ENCODE measurements around the gene R3HDM2.

The R3HDM2 gene

DNA sequence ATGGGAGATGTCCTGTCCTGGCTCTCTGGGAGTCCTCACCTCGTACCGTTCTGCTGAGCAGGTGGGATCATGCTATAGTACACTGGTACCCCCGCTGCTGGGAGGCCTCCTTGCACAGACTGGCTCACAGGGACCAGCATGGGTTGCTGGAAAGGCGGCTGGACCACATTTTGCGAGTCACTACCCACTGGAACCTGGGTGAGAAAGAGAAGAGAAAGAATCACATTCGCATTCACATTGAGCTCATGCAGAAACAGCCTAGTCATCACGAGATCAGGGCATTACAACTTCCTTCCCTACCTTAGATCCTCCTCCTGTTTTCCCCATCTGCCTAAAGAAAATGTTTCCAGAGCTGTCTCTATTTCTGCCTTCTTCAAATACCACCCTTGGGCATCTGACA is 162.6 kb downstream of the R3HDM2 start:
- Histone ChIP-seq H3K27me3 (replicated peaks in 2 of 5; ENCODE audit: control insufficient read depth in 4 of 5, insufficient read depth in 5 of 5, low read length in 4 of 5) (no peaks in the 10 kb centered on the region), H3K4me1 (ENCODE audit: control extremely low read depth in 1 of 4, control insufficient read depth in 4 of 4, insufficient read depth in 4 of 4, low read length in 3 of 4) (peaks cover 0 to 15% (median 6%) of the 10 kb centered on the region in 4 experiments), H3K27ac (ENCODE audit: insufficient read depth in 1 of 2, low read depth in 1 of 2, low read length in 2 of 2, poor library complexity in 1 of 2, severe bottlenecking in 2 of 2) (peak overlapping the region in 1 of 2 experiments; percentile 54), H3K36me3 (ENCODE audit: control insufficient read depth in 4 of 4, insufficient read depth in 4 of 4, low read length in 3 of 4) (peaks cover 16 to 60% (median 33%) of the 10 kb centered on the region in 4 experiments), H3K9me3 (ENCODE audit: control extremely low read depth in 1 of 5, control insufficient read depth in 4 of 5, insufficient read depth in 2 of 5, low read depth in 1 of 5, low read length in 4 of 5) (no peaks in the 10 kb centered on the region), H3K4me3 (ENCODE audit: control insufficient read depth in 1 of 7, extremely low read depth in 1 of 7, insufficient read depth in 4 of 7, low read depth in 2 of 7, low read length in 6 of 7) (peak overlapping the region in 1 of 7 experiments; percentile 3)
- ChIA-PET POLR2A (no interaction called here), CTCF (interaction anchor here (0.9 to 2.4 kb wide), 4 partner anchors 28 to 191 kb away, joined by 3 to 9 read pairs (median 6); partner anchors contain the start of genes GLI1 and INHBE)
- peak in 2 of 3 donors; percentile 43 to 50 for DNase-seq
- WGBS (ENCODE audit: insufficient coverage): 50% methylated on average over 6 of the region's 7 CpGs

DNA sequence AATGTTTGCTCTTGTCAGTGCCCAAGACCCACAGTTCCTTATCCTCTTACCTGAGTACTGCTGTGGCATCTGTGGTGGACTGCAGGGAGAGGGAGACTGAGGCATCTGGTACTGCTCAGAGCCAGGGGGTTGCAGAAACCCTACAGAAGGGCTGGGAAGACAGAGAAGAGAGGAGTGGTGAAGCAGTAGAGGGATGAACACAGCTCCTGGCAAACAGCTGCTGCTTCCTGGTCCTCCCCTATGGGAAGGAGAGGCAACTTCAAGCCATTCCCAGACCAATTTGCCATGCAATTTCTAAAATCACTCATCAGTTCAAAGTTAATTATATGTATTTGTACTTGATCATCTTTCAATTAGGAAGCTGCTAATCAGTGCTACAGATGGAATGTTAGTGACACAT is 164.2 kb downstream of the R3HDM2 start:
- Histone ChIP-seq H3K4me1 (ENCODE audit: control extremely low read depth in 1 of 4, control insufficient read depth in 4 of 4, insufficient read depth in 4 of 4, low read length in 3 of 4) (peaks cover 0 to 15% (median 6%) of the 10 kb centered on the region in 4 experiments), H3K27me3 (replicated peaks in 2 of 5; ENCODE audit: control insufficient read depth in 4 of 5, insufficient read depth in 5 of 5, low read length in 4 of 5) (no peaks in the 10 kb centered on the region), H3K27ac (ENCODE audit: insufficient read depth in 1 of 2, low read depth in 1 of 2, low read length in 2 of 2, poor library complexity in 1 of 2, severe bottlenecking in 2 of 2) (no peak overlapping the region), H3K36me3 (ENCODE audit: control insufficient read depth in 4 of 4, insufficient read depth in 4 of 4, low read length in 3 of 4) (peaks cover 14 to 56% (median 30%) of the 10 kb centered on the region in 4 experiments), H3K4me3 (ENCODE audit: control insufficient read depth in 1 of 7, extremely low read depth in 1 of 7, insufficient read depth in 4 of 7, low read depth in 2 of 7, low read length in 6 of 7) (no peak overlapping the region), H3K9me3 (ENCODE audit: control extremely low read depth in 1 of 5, control insufficient read depth in 4 of 5, insufficient read depth in 2 of 5, low read depth in 1 of 5, low read length in 4 of 5) (no peaks in the 10 kb centered on the region)
- ChIA-PET CTCF (interaction anchor here (0.6 to 4.4 kb wide), 7 partner anchors 13 to 192 kb away, joined by 3 to 21 read pairs (median 8); partner anchors contain the start of genes INHBE and STAC3), POLR2A (no interaction called here)
- no peak for DNase-seq

DNA sequence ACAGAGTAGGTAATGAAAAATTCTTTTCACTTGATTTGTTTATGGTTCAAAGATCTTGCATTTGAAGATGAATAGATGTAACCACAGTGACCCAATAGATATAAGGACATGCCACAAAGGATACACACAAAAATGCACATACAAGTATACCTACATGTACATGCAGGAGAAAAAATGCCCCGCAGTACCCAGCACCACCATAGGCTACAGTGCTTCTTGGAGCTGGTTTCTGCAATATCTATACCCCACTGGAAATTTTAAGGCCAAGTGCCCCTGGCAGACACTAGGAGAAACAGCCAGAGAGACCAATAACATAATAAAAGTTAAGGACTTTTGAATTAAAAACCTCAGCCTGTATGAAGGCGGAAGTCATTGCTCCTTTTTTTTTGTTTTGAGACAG is 167.7 kb downstream of the R3HDM2 start:
- ChIA-PET CTCF (interaction anchor here (0.6 to 4.4 kb wide), 4 partner anchors 12 to 190 kb away, joined by 3 to 21 read pairs (median 4); partner anchors contain the start of gene STAC3), POLR2A (no interaction called here)

DNA sequence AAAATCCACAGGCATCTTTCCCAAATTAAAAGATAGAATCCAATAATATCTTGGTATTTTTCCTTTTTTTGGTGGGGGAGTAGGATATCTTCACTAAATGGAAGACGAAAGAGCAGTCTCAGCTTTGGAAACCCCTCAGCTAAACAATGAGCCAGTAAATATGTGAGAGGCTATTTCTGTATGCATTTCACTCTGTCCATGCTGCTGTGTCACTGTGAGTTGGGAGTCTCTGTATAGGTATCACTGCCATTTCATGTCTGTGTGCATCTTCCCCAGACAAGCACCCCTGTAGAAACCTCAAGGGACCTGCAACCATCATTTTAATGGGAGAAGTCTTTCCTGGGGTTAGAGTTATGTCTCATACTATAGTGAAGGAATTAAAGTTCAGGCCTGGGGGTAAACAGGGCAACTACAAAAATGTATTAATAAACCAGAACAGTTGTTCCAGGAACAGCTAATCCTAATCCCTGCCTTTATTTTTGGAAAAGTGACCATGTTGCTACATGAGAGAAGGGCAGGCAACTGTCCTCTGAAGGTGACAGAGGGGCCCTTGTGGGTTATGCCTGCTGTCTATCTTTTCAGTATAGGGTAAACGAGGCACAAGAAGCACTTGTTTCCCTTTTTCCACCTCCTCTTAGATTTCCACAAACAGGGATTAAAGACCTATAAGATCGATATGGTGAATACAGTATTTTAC is 168.6 kb downstream of the R3HDM2 start:
- Histone ChIP-seq H3K4me1 (ENCODE audit: control extremely low read depth in 1 of 4, control insufficient read depth in 4 of 4, insufficient read depth in 4 of 4, low read length in 3 of 4) (peaks cover 0 to 3% (median 0%) of the 10 kb centered on the region in 4 experiments), H3K9me3 (ENCODE audit: control extremely low read depth in 1 of 5, control insufficient read depth in 4 of 5, insufficient read depth in 2 of 5, low read depth in 1 of 5, low read length in 4 of 5) (no peaks in the 10 kb centered on the region), H3K27ac (ENCODE audit: insufficient read depth in 1 of 2, low read depth in 1 of 2, low read length in 2 of 2, poor library complexity in 1 of 2, severe bottlenecking in 2 of 2) (no peak overlapping the region), H3K36me3 (ENCODE audit: control insufficient read depth in 4 of 4, insufficient read depth in 4 of 4, low read length in 3 of 4) (peaks cover 16 to 61% (median 47%) of the 10 kb centered on the region in 4 experiments), H3K27me3 (replicated peaks in 2 of 5; ENCODE audit: control insufficient read depth in 4 of 5, insufficient read depth in 5 of 5, low read length in 4 of 5) (no peaks in the 10 kb centered on the region), H3K4me3 (ENCODE audit: control insufficient read depth in 1 of 7, extremely low read depth in 1 of 7, insufficient read depth in 4 of 7, low read depth in 2 of 7, low read length in 6 of 7) (no peak overlapping the region)
- 100% methylated on average over 1 of the region's 3 CpGs for WGBS (ENCODE audit: insufficient coverage)
- DNase-seq: no peak
- CTCF ChIA-PET: interaction anchor here (1.3 to 4.4 kb wide), 11 partner anchors 8 to 191 kb away, joined by 3 to 21 read pairs (median 7); partner anchors contain the start of gene STAC3
- POLR2A ChIA-PET: interaction anchor here (0.6 kb wide), 1 partner anchor 39 kb away, joined by 3 read pairs; no protein-coding TSS in a partner anchor

More for the DNA sequence above, 167.7 kb downstream of the R3HDM2 start:
- WGBS (ENCODE audit: insufficient coverage): 92% methylated on average over 1 of the region's 2 CpGs
- peak in 2 of 3 donors; percentile 9 to 17 for DNase-seq
- H3K27ac ChIP-seq (ENCODE audit: insufficient read depth in 1 of 2, low read depth in 1 of 2, low read length in 2 of 2, poor library complexity in 1 of 2, severe bottlenecking in 2 of 2): no peak overlapping the region
- peaks cover 0 to 9% (median 1%) of the 10 kb centered on the region in 4 experiments for H3K4me1 ChIP-seq (ENCODE audit: control extremely low read depth in 1 of 4, control insufficient read depth in 4 of 4, insufficient read depth in 4 of 4, low read length in 3 of 4)
- no peaks in the 10 kb centered on the region for H3K27me3 ChIP-seq (replicated peaks in 2 of 5; ENCODE audit: control insufficient read depth in 4 of 5, insufficient read depth in 5 of 5, low read length in 4 of 5)
- H3K4me3 ChIP-seq (ENCODE audit: control insufficient read depth in 1 of 7, extremely low read depth in 1 of 7, insufficient read depth in 4 of 7, low read depth in 2 of 7, low read length in 6 of 7): no peak overlapping the region
- H3K9me3 ChIP-seq (ENCODE audit: control extremely low read depth in 1 of 5, control insufficient read depth in 4 of 5, insufficient read depth in 2 of 5, low read depth in 1 of 5, low read length in 4 of 5): no peaks in the 10 kb centered on the region
- peaks cover 16 to 61% (median 41%) of the 10 kb centered on the region in 4 experiments for H3K36me3 ChIP-seq (ENCODE audit: control insufficient read depth in 4 of 4, insufficient read depth in 4 of 4, low read length in 3 of 4)

DNA sequence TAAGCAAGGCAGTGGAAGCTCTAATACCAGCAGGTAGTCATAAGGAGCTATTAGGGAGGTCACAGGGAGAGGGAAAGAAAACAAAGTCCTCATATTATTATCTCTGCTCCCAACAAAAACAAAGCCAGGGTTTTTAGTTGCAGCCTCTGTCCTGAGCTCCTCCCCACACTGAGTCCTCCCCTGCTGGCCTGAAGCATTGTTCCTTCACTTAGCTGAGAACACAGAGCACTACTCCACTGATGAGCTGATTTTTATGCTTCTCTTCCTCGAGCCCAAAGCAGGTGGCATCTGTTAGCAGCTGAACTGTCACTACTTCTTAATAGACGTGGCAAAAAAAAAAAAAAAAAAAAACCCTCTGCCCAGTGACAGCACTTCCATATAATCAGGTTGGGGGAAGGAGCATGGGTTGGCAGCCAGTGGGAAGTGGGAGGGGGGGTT is 169.4 kb downstream of the R3HDM2 start:
- WGBS (ENCODE audit: insufficient coverage): no CpG with 5 or more reads among the region's 2 CpGs
- Histone ChIP-seq H3K9me3 (ENCODE audit: control extremely low read depth in 1 of 5, control insufficient read depth in 4 of 5, insufficient read depth in 2 of 5, low read depth in 1 of 5, low read length in 4 of 5) (no peaks in the 10 kb centered on the region), H3K4me1 (ENCODE audit: control extremely low read depth in 1 of 4, control insufficient read depth in 4 of 4, insufficient read depth in 4 of 4, low read length in 3 of 4) (peaks cover 0 to 3% (median 0%) of the 10 kb centered on the region in 4 experiments), H3K27ac (ENCODE audit: insufficient read depth in 1 of 2, low read depth in 1 of 2, low read length in 2 of 2, poor library complexity in 1 of 2, severe bottlenecking in 2 of 2) (no peak overlapping the region), H3K4me3 (ENCODE audit: control insufficient read depth in 1 of 7, extremely low read depth in 1 of 7, insufficient read depth in 4 of 7, low read depth in 2 of 7, low read length in 6 of 7) (no peak overlapping the region), H3K27me3 (replicated peaks in 2 of 5; ENCODE audit: control insufficient read depth in 4 of 5, insufficient read depth in 5 of 5, low read length in 4 of 5) (no peaks in the 10 kb centered on the region), H3K36me3 (ENCODE audit: control insufficient read depth in 4 of 4, insufficient read depth in 4 of 4, low read length in 3 of 4) (peaks cover 14 to 60% (median 45%) of the 10 kb centered on the region in 4 experiments)
- ChIA-PET POLR2A (interaction anchor here (0.6 kb wide), 1 partner anchor 40 kb away, joined by 3 read pairs; no protein-coding TSS in a partner anchor), CTCF (interaction anchor here (0.8 to 3.7 kb wide), 13 partner anchors 9 to 191 kb away, joined by 3 to 17 read pairs (median 6); no protein-coding TSS in a partner anchor)
- DNase-seq: no peak

DNA sequence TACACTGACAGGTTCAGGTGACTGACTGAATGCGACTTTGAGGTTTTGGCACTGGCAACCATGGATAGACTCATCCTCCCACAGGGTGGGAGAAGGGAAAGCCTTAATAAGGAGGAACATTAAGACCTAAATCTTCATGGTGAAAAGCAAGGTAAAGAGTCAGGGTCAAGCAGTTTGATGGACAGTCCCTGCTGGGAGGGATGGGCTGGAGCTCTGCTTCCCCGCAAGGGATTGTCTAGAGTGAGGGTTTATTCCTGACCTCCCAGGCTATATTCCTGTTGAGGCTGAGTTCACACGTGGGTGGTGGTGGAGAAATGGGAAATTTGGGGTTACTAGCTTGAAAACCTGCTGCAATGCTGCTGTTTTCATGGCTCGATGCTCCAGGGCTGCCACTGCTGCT is 170.5 kb downstream of the R3HDM2 start:
- ChIA-PET CTCF (interaction anchor here (1.0 to 3.7 kb wide), 8 partner anchors 10 to 193 kb away, joined by 3 to 17 read pairs (median 7); partner anchors contain the start of gene SHMT2), POLR2A (no interaction called here)
- Histone ChIP-seq H3K27me3 (replicated peaks in 2 of 5; ENCODE audit: control insufficient read depth in 4 of 5, insufficient read depth in 5 of 5, low read length in 4 of 5) (no peaks in the 10 kb centered on the region), H3K9me3 (ENCODE audit: control extremely low read depth in 1 of 5, control insufficient read depth in 4 of 5, insufficient read depth in 2 of 5, low read depth in 1 of 5, low read length in 4 of 5) (no peaks in the 10 kb centered on the region), H3K27ac (ENCODE audit: insufficient read depth in 1 of 2, low read depth in 1 of 2, low read length in 2 of 2, poor library complexity in 1 of 2, severe bottlenecking in 2 of 2) (no peak overlapping the region), H3K4me3 (ENCODE audit: control insufficient read depth in 1 of 7, extremely low read depth in 1 of 7, insufficient read depth in 4 of 7, low read depth in 2 of 7, low read length in 6 of 7) (no peak overlapping the region), H3K36me3 (ENCODE audit: control insufficient read depth in 4 of 4, insufficient read depth in 4 of 4, low read length in 3 of 4) (peaks cover 14 to 66% (median 51%) of the 10 kb centered on the region in 4 experiments), H3K4me1 (ENCODE audit: control extremely low read depth in 1 of 4, control insufficient read depth in 4 of 4, insufficient read depth in 4 of 4, low read length in 3 of 4) (peaks cover 0 to 3% (median 0%) of the 10 kb centered on the region in 4 experiments)
- WGBS (ENCODE audit: insufficient coverage): 100% methylated on average over 1 of the region's 4 CpGs
- no peak for DNase-seq

All from common myeloid progenitor, CD34-positive (primary cell).